ENCODE measurements around the gene LTBP2. TPM values are rescaled to one million over a fixed set of nuclear protein-coding genes. Genes with fewer than 3 reads are reported as not detected.

LTBP2 gene
- total RNA-seq, 1 donor from 2014 or later, result 1.1 TPM

DNA sequence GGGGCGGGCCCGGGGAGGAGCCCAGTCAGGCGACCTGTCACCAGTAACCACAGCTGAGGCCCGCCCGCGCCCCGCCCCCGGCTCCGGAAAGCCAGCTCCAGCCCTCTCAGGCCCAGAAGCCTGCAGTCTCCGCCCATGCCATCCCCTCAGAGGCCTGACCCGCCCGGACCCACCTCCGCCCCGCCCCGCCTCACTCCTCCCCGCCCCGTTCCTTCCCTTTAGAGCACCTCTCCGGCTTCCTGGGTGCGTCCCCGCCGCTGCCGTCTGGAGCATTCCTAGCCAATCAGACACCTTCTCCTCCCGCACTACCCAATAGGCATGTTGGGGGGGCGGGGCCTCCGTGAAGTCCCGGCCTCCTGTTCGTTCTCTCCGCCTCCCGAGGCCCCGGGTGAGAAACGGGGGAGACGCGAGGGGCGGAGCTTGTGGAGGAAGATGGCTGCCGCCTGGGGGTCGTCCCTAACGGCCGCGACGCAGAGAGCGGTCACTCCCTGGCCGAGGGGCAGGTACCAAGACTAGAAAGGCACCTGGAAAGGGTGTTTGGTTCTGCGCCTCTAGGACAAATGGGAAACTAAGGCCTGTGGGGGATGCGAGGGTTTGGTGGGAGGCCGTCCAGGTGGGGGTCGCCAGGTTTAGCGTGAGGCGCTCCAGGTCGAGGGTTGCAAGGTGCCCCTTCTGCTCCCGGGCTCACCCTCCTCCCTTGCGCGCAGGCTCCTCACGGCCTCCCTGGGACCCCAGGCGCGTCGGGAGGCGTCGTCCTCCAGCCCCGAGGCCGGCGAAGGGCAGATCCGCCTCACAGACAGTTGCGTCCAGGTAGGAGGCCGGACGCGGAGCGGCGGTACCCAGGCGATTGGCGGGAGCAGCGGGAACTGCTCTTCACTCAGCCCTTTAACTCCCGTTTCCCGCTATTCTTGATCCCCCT is 118.4 kb downstream of the LTBP2 start, which contains the start of gene ISCA2:
Gene ISCA2, plus strand, starts transcription at position 423 of the 919 bp plus-strand sequence. Its CDS starts 10 bp downstream, at position 433.
- DNase-seq (ENCODE audit: low spot score), result peak; percentile 100
- ATAC-seq, result peak; percentile 92

DNA sequence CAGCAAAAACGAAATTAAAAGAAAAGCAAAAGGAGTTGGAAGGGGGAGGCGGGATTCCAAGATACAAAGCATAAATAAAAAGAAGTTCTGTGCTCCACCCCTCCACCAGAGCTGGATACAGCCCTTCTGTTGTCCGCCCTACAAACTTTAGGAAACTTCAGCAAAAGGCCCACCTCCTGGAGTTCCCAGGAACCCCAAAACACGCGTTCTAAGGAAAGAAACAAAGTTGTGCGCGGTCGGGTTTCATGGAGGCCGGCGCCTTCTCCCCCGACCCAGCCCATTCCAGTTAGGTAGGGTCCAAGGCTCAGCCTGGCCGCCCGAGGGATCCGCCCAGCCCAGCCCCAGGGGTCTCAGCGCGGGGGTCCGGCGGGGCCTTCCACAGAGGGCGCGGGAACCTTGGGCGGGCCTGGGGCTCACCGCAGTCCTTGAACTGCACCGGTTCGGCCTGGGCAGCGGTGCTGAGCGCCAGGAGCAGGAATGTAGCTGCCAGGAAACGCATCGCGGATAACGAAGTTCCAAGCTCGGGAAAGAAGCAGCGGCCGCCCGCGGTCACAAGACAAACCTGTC is 119.2 kb downstream of the LTBP2 start, which contains the start of gene NPC2:
Gene NPC2, minus strand, starts transcription at position 530 of the 567 bp plus-strand sequence. Its CDS starts 31 bp downstream, at position 499.
- ATAC-seq (no peak), DNase-seq (ENCODE audit: low spot score) (no peak)

DNA sequence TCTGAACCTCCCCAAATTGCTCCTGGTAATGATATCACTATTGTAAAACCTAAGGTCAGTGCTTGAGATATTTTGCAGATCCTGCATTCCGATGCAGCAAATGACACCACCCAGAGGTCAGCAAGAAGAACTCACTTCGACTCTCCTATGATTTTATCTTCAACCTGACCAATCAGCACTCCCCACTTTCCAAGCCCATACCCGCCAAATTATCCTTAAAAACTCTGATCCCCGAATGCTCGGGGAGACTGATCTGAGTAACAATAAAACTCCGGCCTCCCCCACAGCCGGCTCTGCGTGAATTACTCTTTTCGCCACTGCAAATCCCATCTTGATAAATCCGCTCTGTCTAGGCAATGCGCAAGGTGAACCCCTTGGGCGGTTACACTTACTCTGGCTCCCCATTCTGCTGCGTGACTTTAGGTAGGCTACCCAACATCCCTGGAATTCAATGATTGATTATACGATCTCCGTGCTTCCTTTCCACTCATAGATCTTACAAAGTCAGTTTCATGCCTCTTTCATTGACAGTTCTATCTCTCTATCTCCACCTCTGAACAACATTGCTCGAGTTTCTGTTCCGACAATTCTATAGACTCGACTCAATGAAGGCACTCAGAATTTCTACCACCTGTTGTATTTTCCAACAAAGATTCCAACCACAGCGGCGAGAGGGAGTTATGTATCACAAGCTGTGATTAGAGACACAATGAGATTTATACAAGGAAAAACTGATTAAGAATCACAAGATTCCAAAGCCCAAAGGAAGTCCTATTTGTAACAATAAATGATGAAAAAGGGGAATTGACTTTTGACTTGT is 119.9 kb downstream of the LTBP2 start:
- DNase-seq (ENCODE audit: low spot score) (no peak), ATAC-seq (no peak)

DNA sequence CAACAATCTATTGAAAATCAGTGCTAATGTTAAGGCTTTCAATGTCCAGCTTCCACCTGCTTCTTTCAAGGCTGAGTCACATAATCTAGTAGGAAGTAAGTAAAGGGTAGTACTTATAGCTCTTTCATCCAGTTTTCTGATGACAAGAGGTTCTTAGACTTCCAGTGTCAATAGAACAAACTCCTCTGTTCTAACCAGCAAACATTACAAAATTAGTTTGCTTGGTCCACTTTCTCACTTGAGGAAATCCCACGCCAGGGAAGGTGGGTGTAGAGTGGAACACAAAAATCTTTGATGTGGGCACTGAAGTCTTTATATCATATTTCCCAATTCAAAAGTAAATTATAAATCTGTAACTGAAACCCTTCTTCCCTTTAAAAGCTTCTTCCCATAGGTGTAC is 121.6 kb downstream of the LTBP2 start:
- ATAC-seq, result no peak
- no peak for DNase-seq (ENCODE audit: low spot score)

DNA sequence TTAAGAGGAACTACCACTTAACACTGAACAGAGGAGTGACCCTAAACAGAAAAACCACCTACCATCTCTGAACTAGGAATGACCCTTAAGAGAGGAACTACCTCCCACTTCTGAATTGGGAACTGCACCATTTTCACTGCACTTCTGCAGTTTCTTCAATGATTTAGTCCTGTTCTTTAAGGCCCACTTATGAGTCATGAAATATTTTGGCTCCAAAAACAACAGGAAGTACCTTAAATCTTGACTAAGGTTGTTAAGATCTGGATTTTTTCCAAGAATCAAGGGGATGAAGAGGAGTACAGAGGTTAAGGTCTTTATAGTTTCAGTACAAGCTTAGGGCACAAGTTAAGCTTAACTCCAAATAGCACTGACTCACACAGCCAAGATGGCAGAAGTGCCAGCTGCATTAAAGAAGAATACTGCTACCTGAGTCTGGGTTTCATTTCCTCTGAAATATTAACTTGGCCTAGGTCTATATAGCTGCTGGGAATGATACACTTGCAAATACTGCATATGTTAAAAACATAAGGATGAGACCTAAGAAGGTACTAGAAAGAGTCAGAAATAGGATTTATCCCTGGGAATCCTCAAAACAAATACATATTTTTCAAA is 123.1 kb downstream of the LTBP2 start:
- ATAC-seq (no peak), DNase-seq (ENCODE audit: low spot score) (no peak)

DNA sequence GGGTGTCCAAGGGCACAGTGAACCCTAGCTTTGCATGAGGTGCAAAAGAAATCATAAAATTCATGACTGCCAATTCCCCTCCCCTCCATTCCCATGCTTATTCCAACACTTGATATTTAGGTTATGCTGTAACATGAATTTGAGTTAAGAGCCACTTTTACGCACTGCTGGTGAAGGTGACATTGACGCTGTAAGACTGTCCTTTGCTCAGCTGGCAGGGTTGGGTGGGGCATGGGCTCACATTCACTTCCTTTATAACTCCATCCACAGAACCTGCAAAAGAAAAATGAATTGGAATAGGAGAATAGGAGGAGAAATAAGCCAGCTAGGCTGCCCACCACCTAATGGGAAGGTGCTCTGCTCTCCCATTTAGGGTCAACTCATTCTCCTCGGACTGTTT is 125.9 kb downstream of the LTBP2 start:
- DNase-seq (ENCODE audit: low spot score) (no peak), ATAC-seq (no peak)

DNA sequence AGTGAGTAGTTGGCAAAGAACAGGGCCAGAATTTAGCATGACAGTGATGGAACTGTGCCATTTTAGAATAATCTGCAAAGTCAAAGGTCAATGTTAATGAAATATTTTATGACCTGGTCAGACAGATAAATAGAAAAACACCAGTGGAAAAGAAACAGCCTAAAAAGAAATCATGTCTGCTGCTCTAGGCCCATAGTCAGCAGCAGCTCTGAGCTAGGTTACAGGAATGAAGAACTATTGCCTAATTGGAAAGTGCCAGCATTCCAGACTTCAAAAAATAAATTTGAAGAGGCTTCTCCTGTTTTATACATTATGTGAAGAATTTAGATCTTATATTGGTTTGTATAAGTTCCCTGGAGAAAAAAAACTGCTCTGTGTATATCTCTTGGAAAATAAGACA is 128.7 kb downstream of the LTBP2 start:
- ATAC-seq (no peak), DNase-seq (ENCODE audit: low spot score) (no peak)

DNA sequence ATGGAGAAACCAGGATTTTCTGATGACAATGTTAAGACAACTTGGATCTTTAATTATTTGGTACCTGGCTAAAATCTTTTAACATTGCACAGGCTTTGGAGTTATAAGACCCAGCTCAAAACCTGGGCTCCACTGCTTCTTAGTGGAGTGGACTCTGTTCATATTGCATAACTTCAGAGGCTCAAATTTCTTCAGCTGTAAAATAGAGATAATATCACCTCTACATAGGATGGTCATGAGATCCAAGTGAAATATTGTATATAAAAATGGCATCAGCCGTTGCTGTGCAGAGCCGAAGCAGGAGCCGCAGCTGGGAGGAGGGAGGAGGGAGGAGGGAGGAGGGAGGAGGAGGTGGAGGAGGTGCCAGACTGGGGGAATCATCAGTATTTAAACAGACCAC is 129.5 kb downstream of the LTBP2 start:
- no peak for DNase-seq (ENCODE audit: low spot score)
- no peak for ATAC-seq

DNA sequence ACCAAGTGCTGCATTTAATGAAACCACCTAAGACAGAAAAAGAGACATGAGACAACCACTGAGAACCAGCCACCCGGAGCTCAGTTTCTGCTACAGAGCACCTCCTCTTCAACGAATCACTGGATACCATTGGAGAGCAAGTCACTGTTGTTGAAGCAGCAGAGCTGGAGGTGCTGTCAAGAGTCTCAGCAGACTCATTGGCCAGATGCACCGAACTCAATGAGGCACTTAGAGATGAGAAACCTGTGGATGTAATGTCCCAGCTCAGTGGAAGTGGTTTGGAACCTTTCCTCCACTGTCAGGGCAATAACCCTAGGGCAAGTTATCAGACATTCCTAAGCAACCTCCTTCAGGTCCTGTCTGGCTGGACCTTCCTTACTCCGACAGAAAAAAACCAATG is 132.0 kb downstream of the LTBP2 start:
- DNase-seq (ENCODE audit: low spot score) (no peak), ATAC-seq (no peak)

DNA sequence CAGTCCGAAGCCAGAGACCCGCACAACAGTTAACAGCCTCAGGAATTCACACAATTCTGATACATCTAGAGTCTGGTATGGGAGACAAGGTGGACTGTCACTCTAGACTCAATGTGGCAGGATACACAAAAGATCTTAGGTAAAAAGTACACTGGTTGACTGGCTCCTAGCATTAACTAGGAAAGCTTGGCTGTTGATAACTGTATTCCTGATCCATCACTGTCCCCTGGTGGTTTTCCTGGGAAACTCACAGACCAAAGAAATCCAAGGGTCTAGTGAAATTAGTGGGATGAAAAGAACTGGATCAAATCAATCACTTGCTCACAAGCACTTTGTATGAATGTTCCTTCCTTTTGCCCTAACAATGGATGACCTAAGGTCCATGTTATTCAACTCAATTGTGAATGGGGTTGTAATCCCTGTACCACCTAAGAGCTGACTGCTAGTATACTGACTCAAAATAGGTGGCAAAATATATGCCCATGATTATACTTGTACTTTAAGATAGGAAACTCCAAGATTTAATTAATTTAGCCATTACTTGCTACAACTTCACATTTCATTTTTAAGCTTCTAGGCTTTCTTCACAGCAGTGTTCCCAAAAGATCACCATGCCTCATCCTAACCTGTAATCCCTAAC is 132.9 kb downstream of the LTBP2 start:
- DNase-seq (ENCODE audit: low spot score) (no peak), ATAC-seq (peak; percentile 86)

DNA sequence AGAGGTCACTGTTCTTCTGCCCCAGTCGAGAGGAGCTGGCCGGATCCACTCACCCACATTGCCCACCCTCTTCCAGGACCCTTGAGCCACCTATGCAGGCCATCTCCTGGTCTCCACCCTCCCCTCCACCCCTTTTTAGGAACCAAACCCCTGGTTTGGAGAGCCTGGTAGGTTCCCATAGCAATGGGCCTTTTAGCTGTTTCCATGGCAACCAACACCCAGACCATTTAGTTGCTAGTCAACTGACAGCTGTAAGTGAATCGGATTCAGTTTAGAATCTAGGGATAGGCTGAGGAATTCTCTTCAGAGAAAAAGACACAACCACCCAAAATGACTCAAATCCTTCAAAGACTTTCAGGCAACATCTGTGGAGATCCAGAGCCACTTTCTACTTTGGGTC is 135.4 kb downstream of the LTBP2 start:
- ATAC-seq, result no peak

DNA sequence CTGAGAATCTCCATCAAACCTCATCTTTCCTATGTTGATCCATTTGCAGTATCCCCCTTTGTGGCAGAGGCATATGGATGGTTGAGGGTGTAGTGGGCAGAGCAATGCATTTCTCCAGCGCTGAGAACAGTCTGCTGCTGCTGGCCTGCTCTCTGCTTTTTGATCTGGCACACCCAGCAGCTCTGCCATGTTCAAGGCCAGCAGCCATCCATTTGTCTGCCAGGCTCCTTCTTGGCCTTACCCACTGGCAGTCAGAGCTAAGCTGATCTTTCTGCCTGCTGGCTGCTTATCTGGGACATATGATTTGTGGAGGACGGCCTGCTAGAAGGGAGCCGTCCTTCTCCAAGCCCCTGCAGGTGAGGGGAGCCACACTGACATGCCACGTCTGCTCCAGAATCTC is 135.9 kb downstream of the LTBP2 start:
- ATAC-seq, result no peak
- DNase-seq (ENCODE audit: low spot score), result no peak

More for the DNA sequence above, 135.4 kb downstream of the LTBP2 start:
- no peak for DNase-seq (ENCODE audit: low spot score)

DNA sequence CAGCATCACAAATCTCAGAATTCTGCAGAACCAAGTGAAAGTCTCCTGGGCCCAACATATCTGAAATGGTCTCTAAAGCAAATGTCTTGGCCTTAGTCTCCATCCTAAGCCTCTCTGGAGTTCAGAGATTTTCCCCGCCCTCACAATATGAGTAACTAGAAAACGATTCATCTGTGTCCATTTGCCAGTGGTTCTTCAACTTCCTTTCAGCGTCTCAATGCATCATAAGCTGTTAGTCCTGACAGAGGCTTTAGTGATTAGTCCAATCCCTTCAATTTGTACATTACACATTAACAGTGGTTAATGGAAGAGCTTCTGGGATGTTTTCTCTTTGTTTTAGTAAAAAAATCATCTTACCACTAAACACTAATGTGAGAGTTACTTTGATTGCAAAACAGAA is 136.4 kb downstream of the LTBP2 start:
- no peak for DNase-seq (ENCODE audit: low spot score)
- no peak for ATAC-seq

DNA sequence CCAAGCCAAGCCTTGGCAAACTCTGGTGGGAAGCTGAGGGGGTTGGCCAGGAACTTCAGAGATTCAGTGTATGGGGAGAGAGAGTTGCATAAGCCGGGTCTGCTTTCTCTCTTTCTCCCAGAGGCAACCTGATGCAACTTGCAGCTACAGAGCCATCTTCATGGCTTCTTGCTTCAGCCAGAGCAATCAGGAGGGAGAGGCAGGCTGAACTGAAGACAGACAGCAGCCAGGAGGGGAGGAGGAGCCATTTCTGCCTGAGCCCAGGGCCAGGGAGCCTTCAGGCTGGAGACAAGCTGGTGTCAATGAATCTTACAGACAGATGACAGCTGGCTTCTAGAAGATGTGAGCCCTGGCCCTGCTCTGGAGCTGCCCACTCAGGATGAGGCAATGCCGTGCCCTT is 137.7 kb downstream of the LTBP2 start:
- DNase-seq (ENCODE audit: low spot score), result no peak
- no peak for ATAC-seq

DNA sequence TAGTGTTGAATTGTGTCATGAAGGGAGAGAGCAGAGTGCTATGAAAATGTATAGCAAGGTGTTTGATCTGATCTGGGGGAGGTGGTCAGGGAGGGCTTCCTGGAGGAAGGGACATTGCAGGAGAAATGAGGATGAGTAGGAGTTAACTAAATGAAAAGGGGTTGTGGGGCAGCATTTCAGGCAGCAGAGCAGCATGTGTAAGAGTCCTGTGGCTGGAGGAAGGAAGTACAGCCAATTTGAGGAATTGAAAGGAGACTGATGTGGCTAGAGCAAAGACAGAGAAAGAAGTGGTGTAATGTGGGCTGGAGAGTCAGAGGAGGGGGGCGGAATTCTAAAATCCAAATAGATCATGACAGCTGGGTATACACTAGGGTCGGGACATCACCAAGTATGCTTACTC is 139.4 kb downstream of the LTBP2 start:
- ATAC-seq, result no peak
- no peak for DNase-seq (ENCODE audit: low spot score)

DNA sequence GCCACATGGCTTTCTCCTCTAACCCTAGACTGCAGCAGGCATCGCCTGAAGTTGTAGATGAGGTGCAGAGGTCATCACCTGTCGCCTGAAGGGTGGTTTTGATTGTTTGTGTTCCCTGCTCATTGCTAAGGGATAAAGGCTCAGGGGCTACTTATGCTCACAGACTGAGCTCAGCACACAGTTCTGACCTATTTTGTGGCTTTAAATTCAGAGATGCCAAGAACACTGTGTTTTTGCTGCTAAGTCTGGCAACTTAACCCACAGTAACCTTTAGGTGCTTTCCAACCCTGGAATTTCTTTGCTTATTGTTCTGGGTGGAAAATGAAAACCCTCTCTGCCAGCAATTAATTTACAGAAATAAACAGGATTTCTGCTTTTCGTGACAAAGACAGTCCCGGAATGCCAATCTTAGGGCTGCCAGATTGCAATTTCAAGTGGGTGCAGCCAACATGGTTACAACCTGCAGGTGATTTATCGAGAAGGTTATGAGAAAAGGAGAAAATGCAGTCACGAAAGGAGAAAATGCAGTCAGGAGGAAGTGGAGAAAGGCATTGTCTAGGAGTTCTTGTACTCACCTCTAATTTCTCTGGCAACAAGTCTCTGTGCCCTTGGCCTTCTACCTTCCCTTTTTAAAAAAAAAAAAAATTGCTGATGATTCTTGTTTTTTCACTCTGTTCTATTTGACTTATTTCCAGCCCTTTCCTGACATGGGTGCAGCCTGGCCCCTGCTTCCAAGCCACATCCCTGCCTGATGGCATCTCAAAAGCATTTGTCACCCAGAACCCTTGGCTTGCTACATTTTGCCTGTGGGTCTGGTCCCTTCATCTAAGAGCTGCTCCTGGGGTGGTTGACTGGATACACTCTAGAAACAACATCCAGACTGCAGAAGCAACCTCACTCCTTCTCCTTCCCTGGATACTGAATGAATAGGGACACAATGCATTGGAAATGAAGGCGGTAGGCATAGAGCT is 142.2 kb downstream of the LTBP2 start:
- ATAC-seq (no peak), DNase-seq (ENCODE audit: low spot score) (no peak)

DNA sequence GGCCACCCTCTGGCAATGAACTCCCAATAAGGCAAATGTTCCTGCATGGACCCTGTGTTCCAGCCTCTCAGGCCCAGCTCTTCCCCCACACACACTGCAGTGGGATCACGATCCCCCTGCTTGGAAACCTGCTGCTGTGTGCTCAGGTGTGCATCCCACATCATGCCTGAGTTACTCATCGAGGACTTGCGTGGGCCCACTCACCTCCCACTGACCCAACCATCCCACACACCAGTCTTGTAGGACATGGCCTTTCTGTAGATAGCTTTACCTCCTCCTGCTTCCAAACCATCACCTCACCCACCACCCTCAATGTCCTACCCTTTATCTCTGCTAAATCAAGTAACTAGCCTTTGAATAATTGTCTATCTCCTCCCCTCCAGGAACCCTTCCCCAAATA is 143.5 kb downstream of the LTBP2 start:
- no peak for ATAC-seq
- DNase-seq (ENCODE audit: low spot score), result no peak

DNA sequence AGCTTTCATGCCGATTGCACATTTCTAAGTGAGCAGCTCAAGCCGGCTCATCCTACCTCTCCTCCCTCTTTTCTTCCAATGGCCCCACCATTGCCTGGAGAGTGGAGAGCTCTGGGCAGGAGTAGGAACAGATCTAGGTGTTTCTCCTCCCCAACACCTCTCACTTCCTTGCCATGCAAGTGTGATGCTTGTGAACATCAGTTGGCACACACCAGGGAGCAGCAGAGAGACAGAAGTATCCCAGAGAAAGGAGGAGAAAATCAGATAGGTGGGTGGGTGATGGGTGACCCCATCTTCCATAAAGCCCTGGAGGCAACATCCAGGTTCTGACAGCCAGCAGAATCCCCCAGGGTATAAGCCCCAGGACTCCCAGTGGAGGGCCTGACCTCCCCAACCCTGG is 146.7 kb downstream of the LTBP2 start:
- no peak for DNase-seq (ENCODE audit: low spot score)

DNA sequence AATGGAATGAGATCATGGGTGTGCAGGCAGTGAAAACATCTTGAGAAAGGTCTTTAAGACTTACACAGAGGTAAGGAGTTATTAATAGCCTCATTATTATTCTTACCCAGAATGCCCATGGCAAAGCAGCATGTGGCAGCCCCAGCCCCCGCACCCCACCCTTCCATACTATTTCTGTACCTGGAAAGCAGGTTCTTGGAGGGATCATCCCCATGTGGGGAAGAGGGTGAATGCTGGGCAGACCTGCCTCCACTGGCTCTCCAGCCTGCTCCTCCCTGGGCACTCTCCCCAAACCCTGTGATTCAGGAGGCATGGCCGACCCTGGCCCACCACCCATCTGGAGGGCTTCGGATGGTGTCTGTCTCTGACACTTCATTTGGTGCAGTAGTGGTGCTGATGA is 147.3 kb downstream of the LTBP2 start:
- no peak for ATAC-seq
- DNase-seq (ENCODE audit: low spot score), result no peak

More for the DNA sequence above, 146.7 kb downstream of the LTBP2 start:
- no peak for ATAC-seq

Data from left lobe of liver (tissue), 2 donors.